IPS-20b (cell line): Measurements from ENCODE around the gene IL12RB1.

Experiments used
- H3K27ac ChIP-seq: one replicate; pipeline ENCODE4 v1.5.1; 2013; ENCODE audit warnings: low read length
- H3K27me3 ChIP-seq: 2 replicates; pipeline ENCODE4 v1.6.1; 2013; ENCODE audit warnings: mild to moderate bottlenecking, low read length, inconsistent platforms; ENCODE audit not compliant: insufficient read depth
- H3K36me3 ChIP-seq: 2 replicates; pipeline ENCODE4 v1.6.1; 2013; ENCODE audit warnings: low read depth, mild to moderate bottlenecking, inconsistent platforms, low read length, moderate library complexity; ENCODE audit not compliant: insufficient read depth
- H3K4me1 ChIP-seq: 2 replicates; pipeline ENCODE4 v1.6.1; 2013; ENCODE audit warnings: mild to moderate bottlenecking, control low read depth, inconsistent platforms, low read length, moderate library complexity; ENCODE audit not compliant: insufficient read depth
- H3K4me3 ChIP-seq: 2 replicates; pipeline ENCODE4 v1.5.1; 2013; ENCODE audit warnings: mild to moderate bottlenecking, low read length, inconsistent platforms
- H3K9ac ChIP-seq: 2 replicates; pipeline ENCODE4 v1.6.1; 2013; ENCODE audit warnings: low read depth, mild to moderate bottlenecking, inconsistent platforms, low read length, moderate library complexity
- H3K9me3 ChIP-seq: 2 replicates; pipeline ENCODE4 v1.6.1; 2013; ENCODE audit warnings: mild to moderate bottlenecking, low read depth, low read length, inconsistent platforms; ENCODE audit not compliant: insufficient read depth

IL12RB1 gene

DNA sequence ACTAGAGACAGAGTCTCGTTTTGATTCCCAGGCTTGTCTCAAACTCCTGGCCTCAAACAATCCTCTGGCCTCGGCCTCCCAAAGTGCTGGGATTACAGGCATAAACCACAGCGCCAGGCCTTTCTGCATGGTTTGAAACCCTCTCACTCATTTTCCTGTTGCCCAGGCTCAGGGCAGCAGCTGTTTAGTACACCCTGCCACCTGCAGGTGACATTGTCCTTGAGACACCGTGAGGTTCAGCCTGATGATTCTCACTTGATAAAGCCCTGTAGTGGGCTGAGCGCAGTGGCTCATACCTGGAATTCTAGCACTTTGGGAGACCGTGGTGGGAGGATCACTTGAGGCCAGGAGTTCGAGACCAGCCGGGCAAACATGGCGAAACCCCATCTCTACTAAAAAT lies 12.5 kb downstream of the IL12RB1 start:
- no peaks in the 10 kb centered on the region for H3K4me1 ChIP-seq
- H3K36me3 ChIP-seq: no peaks in the 10 kb centered on the region
- no peak overlapping the region for H3K4me3 ChIP-seq
- no peak overlapping the region for H3K9ac ChIP-seq
- no peaks in the 10 kb centered on the region for H3K27me3 ChIP-seq
- no peaks in the 10 kb centered on the region for H3K9me3 ChIP-seq
- H3K27ac ChIP-seq: no peak overlapping the region

DNA sequence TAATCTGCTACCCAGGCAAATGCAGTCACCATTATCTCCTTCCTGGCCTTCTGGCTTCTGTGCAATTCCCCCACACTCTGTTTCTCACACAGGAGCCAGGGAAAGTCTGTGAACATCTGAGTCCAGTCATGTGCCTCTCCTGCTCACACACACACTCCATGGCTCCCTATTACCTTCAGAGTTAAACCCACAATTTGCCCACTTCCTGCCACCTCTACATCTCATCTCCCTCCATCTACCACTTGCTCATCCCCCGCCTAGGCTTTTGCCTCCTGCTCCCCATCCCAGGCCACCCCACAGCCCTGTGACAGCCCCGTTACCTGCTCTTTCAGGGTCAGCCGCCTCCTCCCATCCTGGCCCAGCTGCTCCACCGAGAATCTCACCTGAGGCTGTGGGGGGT lies 13.5 kb downstream of the IL12RB1 start:
- Histone ChIP-seq H3K9me3 (no peaks in the 10 kb centered on the region), H3K27ac (no peak overlapping the region), H3K4me3 (no peak overlapping the region), H3K36me3 (no peaks in the 10 kb centered on the region), H3K9ac (no peak overlapping the region), H3K4me1 (no peaks in the 10 kb centered on the region), H3K27me3 (no peaks in the 10 kb centered on the region)

DNA sequence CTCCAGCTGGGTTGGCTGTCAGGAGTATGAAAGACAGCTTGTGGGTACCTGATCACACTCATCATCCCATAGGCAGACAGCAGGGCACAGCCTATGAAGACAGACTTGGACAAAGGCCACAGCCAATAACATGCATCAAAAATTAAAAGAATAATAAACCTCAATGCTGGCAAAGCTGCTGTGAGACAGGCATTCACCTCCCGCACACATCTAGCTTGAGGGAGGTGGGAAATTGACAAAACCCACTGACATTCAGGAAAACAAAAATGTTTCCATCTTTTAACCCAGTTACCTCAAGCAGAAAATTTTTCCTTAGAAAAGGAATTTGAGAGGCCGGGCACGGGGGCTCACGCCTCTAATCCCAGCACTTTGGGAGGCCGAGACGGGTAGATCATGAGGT lies 14.4 kb downstream of the IL12RB1 start:
- Histone ChIP-seq H3K4me3 (no peak overlapping the region), H3K9me3 (no peaks in the 10 kb centered on the region), H3K27me3 (no peaks in the 10 kb centered on the region), H3K36me3 (no peaks in the 10 kb centered on the region), H3K9ac (no peak overlapping the region), H3K4me1 (no peaks in the 10 kb centered on the region), H3K27ac (no peak overlapping the region)

DNA sequence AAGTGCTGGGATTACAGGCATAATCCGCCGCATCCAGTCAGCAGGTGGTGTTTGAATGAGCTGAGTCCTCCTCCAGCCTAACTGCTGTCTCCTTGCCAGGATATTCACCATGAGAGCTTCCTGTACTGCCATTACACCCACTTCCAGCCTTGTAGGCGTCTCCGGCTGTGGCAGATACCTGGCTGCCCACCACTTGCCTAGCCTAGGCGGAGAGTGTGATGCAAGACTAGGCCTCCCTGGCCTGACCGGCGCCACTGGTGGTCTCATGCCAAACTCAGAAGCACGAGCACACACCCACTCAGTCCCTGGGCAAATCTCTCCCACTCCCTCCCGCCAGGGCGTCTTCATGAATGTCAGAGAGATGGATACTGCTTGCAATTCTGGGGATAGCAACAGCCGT lies 16.6 kb downstream of the IL12RB1 start:
- Histone ChIP-seq H3K4me3 (no peak overlapping the region), H3K4me1 (no peaks in the 10 kb centered on the region), H3K36me3 (no peaks in the 10 kb centered on the region), H3K9me3 (no peaks in the 10 kb centered on the region), H3K27ac (no peak overlapping the region), H3K27me3 (no peaks in the 10 kb centered on the region), H3K9ac (no peak overlapping the region)

DNA sequence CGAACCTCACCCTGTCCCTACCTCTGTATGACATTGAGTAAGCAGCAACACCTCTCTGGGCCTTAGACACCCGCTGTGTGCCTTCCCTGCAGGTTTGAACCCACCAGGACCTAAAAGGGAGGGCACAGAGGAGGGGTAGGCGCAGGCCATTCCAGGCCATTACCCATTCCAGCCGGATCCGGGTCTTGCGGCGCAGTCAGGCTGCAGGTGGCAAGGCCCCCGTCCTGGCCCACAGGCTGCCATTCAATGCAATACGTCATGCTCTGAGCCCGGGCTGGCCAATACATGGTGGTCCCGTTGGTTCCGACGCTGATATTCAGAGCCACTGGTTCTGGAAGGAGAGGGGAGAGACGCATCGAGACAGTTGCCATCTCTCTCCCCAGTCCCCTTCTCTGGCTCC lies 17.4 kb downstream of the IL12RB1 start:
- H3K9ac ChIP-seq: no peak overlapping the region
- H3K9me3 ChIP-seq: no peaks in the 10 kb centered on the region
- H3K4me1 ChIP-seq: no peaks in the 10 kb centered on the region
- H3K27me3 ChIP-seq: no peaks in the 10 kb centered on the region
- no peak overlapping the region for H3K27ac ChIP-seq
- H3K36me3 ChIP-seq: no peaks in the 10 kb centered on the region
- no peak overlapping the region for H3K4me3 ChIP-seq

DNA sequence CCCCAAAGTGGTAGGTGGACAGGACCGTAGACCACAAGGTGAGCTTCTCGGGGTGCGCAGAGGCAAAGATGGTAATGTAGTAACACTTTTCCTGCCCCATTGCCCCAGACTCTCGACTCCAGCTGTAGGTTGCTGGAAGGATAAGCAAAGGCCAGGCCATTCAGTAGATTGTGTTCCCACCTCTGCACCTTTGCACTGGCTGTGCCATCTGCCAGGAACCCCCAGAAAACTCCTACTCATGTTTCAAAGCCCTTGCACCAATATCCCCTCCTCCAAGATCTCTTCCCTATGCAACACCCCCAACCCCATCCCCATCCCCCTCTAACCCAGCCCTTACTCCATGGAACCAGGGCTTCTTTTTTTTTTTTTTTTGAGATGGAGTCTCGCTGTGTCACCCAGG lies 18.3 kb downstream of the IL12RB1 start:
- Histone ChIP-seq H3K9ac (no peak overlapping the region), H3K27ac (no peak overlapping the region), H3K4me1 (no peaks in the 10 kb centered on the region), H3K9me3 (no peaks in the 10 kb centered on the region), H3K27me3 (no peaks in the 10 kb centered on the region), H3K36me3 (no peaks in the 10 kb centered on the region), H3K4me3 (no peak overlapping the region)

DNA sequence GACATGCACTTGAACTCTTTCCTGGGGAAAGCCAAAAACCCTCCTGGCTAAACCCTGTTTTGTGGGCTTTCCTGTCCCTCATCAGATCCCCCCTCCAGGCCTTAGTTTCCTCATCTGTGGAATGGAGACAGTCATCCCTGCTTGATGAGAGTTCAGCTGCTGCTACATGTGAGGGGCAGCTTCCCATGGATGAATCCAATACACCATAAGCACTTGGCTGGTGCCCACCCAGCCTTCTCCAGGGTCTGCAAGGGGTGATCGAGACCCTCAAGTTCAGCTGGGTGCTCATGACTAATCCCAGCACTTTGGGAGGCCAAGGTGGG lies 21.6 kb downstream of the IL12RB1 start:
- Histone ChIP-seq H3K4me1 (no peaks in the 10 kb centered on the region), H3K27ac (no peak overlapping the region), H3K4me3 (no peak overlapping the region), H3K36me3 (no peaks in the 10 kb centered on the region), H3K27me3 (no peaks in the 10 kb centered on the region), H3K9me3 (no peaks in the 10 kb centered on the region), H3K9ac (no peak overlapping the region)

DNA sequence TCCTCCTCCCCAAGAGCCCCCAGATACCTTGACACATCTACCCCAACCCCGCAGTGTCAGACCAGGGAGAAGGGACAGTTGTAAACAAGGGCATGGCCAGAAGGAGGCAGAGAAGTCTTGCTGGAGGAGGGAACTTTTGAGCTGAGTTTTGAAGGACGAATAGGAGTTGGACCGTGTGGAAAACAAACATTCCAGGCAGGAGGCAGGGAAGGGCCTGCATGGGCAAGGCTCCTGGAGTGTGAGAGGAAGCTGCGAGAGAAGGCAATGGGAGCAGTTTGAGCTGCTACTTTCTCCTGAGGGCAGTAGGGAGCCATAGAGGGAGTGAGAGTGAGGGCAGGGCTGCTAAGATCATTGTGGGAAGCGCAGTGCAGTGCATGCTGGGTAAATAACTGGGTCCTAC lies 23.3 kb downstream of the IL12RB1 start:
- no peaks in the 10 kb centered on the region for H3K27me3 ChIP-seq
- H3K9ac ChIP-seq: no peak overlapping the region
- H3K9me3 ChIP-seq: no peaks in the 10 kb centered on the region
- no peaks in the 10 kb centered on the region for H3K36me3 ChIP-seq
- H3K4me3 ChIP-seq: no peak overlapping the region
- H3K27ac ChIP-seq: no peak overlapping the region
- H3K4me1 ChIP-seq: no peaks in the 10 kb centered on the region

DNA sequence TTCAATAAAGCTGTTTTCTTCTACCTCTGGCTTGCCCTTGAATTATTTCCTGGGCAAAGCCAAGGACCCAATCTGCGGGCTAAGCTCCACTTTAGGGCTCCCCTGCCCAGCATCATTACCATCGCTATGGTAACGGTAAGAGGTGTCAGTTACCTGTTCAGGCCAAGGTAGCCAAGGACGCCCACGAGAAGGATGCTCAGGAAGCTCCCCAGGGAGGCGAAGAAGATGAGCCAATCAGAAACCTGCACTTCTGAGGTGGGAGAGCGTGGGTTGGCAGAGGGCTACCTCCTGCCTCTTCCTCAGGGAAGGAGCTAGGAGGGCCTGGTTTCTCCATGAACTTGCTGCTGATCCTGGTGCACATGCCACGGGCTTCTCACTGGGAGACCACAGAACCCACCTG lies 24.7 kb downstream of the IL12RB1 start:
- H3K9me3 ChIP-seq: no peaks in the 10 kb centered on the region
- H3K9ac ChIP-seq: no peak overlapping the region
- no peaks in the 10 kb centered on the region for H3K4me1 ChIP-seq
- no peak overlapping the region for H3K27ac ChIP-seq
- H3K36me3 ChIP-seq: no peaks in the 10 kb centered on the region
- H3K4me3 ChIP-seq: no peak overlapping the region
- H3K27me3 ChIP-seq: no peaks in the 10 kb centered on the region

DNA sequence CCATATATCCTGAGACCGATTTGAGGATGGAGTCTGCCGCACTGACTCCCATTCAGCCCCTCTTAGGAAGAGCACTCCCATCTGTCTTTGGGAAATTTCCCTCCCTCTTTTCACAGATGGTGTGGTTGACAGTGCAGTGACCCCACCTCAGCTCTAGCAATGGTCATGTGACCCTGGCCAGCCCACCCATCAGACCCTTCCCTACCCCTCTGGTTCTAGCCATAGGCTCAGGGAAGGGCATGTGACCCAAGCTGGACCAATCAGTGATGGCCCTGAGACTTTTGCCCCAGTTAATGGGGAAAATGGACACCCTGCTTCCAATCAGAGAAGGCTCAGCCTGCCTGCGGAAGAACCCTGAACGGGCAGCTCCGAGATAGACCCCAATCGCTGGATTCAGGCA lies 26.3 kb downstream of the IL12RB1 start:
- H3K4me1 ChIP-seq: no peaks in the 10 kb centered on the region
- H3K9ac ChIP-seq: no peak overlapping the region
- H3K4me3 ChIP-seq: no peak overlapping the region

DNA sequence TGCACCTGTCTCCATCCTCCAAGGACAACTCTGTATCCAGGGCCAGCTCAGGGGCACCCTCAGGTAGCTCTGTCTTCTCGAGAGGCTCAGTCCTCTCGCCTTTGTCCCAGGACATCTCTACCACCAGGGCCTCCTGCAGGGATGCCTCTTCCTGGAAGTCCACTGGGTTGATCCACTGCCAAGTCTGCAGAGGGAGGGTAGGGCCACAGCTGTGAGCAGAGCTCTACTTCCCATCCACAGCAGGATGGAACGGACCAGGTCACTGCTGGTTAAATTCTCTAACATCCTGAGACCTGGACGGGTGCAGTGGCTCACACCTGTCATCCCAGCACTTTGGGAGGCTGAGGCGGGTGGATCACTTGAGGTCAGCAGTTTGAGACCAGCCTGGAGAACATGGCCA lies 26.8 kb downstream of the IL12RB1 start:
- H3K9ac ChIP-seq: no peak overlapping the region

More for the DNA sequence above, 26.3 kb downstream of the IL12RB1 start:
- Histone ChIP-seq H3K9me3 (no peaks in the 10 kb centered on the region), H3K27ac (no peak overlapping the region), H3K27me3 (no peaks in the 10 kb centered on the region), H3K36me3 (no peaks in the 10 kb centered on the region)

DNA sequence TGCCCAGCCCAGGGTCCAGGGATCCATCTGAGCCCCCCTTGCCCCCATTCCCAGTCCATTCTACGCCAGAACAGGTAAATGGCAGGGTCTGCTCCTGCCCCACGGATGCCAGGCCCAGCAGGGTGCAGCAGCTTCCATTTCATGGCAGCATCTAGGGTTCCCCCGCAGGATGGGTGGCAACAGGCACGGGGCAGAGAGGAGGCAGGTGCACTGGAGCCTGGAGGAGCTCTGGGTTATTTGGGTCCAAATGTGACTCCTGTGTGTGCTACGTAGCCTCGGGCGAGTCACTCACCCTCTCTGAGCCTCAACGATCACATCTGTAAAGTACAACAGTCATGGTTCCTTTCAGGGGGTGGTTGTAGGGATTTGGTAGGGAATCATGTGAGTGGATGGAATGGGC lies 27.4 kb downstream of the IL12RB1 start:
- Histone ChIP-seq H3K4me1 (no peaks in the 10 kb centered on the region), H3K4me3 (no peak overlapping the region)

More for the DNA sequence above, 26.8 kb downstream of the IL12RB1 start:
- Histone ChIP-seq H3K4me1 (no peaks in the 10 kb centered on the region), H3K27ac (no peak overlapping the region), H3K27me3 (no peaks in the 10 kb centered on the region), H3K36me3 (no peaks in the 10 kb centered on the region), H3K9me3 (no peaks in the 10 kb centered on the region), H3K4me3 (no peak overlapping the region)

More for the DNA sequence above, 27.4 kb downstream of the IL12RB1 start:
- no peak overlapping the region for H3K9ac ChIP-seq
- no peaks in the 10 kb centered on the region for H3K27me3 ChIP-seq
- no peaks in the 10 kb centered on the region for H3K9me3 ChIP-seq
- no peak overlapping the region for H3K27ac ChIP-seq
- no peaks in the 10 kb centered on the region for H3K36me3 ChIP-seq
